Neural cell (in vitro differentiated cells): Measurements from ENCODE around the gene PTHLH. TPM values are rescaled to one million over a fixed set of nuclear protein-coding genes. Genes with fewer than 3 reads are reported as not detected.

Experiments
- H2AFZ ChIP-seq: fragments of 200-600, 300-800 bp; sonication (generic), shearing (Covaris generic); 2 replicates; pipeline ENCODE4 v1.6.0; 2014; ENCODE audit warnings: low read depth, mild to moderate bottlenecking, antibody characterized with exemption, low read length, moderate library complexity
- H3F3A ChIP-seq: fragments of 200-600 bp; shearing (Covaris generic); 2 replicates; pipeline ENCODE4 v1.6.1; 2016; ENCODE audit warnings: mild to moderate bottlenecking, moderate library complexity, mixed read lengths, antibody characterized with exemption, low read length; ENCODE audit not compliant: insufficient read depth, poor library complexity, severe bottlenecking
- H3K27ac ChIP-seq: fragments of 200-600, 300-800 bp; sonication (generic), shearing (Covaris generic); 2 replicates; pipeline ENCODE4 v1.5.1; 2014; ENCODE audit warnings: mild to moderate bottlenecking, low read length, moderate library complexity
- H3K27me3 ChIP-seq: fragments of 300-800, 200-600 bp; sonication (generic), shearing (Covaris generic); 2 replicates; pipeline ENCODE4 v1.6.0; 2014; ENCODE audit warnings: mild to moderate bottlenecking, low read depth, low read length, moderate library complexity; ENCODE audit not compliant: insufficient read depth
- H3K36me3 ChIP-seq: fragments of 300-800, 200-600 bp; sonication (generic), shearing (Covaris generic); 2 replicates; pipeline ENCODE4 v1.5.1; 2014; ENCODE audit warnings: mild to moderate bottlenecking, antibody characterized with exemption, low read length, moderate library complexity; ENCODE audit not compliant: insufficient read depth
- H3K4me2 ChIP-seq: fragments of 300-800, 200-600 bp; sonication (generic), shearing (Covaris generic); 2 replicates; pipeline ENCODE4 v1.6.0; 2014; ENCODE audit warnings: mild to moderate bottlenecking, low read length
- H3K4me3 ChIP-seq: fragments of 300-800, 200-600 bp; sonication (generic), shearing (Covaris generic); 2 replicates; pipeline ENCODE4 v1.5.1; 2014; ENCODE audit warnings: mild to moderate bottlenecking, low read length, moderate library complexity
- H3K79me2 ChIP-seq: fragments of 200-600 bp; shearing (Covaris generic); replicated peaks from 2 replicates; pipeline ENCODE4 v1.6.0; 2014; ENCODE audit warnings: mild to moderate bottlenecking, low read length, moderate library complexity; ENCODE audit not compliant: insufficient read depth
- H3K9ac ChIP-seq: fragments of 300-800, 200-600 bp; sonication (generic), shearing (Covaris generic); 2 replicates; pipeline ENCODE4 v1.6.1; 2016; ENCODE audit warnings: mild to moderate bottlenecking, low read length, mixed read lengths
- H3K9me2 ChIP-seq: fragments of 200-600 bp; shearing (Covaris generic); 2 replicates; pipeline ENCODE4 v1.6.1; 2016; ENCODE audit warnings: mild to moderate bottlenecking, low read length, mixed read lengths; ENCODE audit not compliant: insufficient read depth
- H3K9me3 ChIP-seq: fragments of 200-600, 300-800 bp; sonication (generic), shearing (Covaris generic); 2 replicates; pipeline ENCODE4 v1.6.1; 2016; ENCODE audit warnings: mild to moderate bottlenecking, mixed run types, low read length, moderate library complexity, mixed read lengths
- H4K20me1 ChIP-seq: fragments of 200-600 bp; shearing (Covaris generic); 2 replicates; pipeline ENCODE4 v1.6.1; 2016; ENCODE audit warnings: mild to moderate bottlenecking, mixed run types; ENCODE audit not compliant: insufficient read depth
- CTCF ChIP-seq: fragments of 450-650 bp; IDR thresholded peaks from 2 replicates; pipeline ENCODE4 v1.5.1; 2014; ENCODE audit warnings: antibody characterized with exemption, mild to moderate bottlenecking, moderate library complexity; ENCODE audit not compliant: poor library complexity, severe bottlenecking
- EP300 ChIP-seq: fragments of 450-650 bp; conservative IDR thresholded peaks from 2 replicates; pipeline ENCODE4 v1.6.1; 2014; ENCODE audit warnings: antibody characterized with exemption, mild to moderate bottlenecking, moderate library complexity; ENCODE audit not compliant: poor library complexity, severe bottlenecking
- EZH2 ChIP-seq: fragments of 200-600, 300-800 bp; shearing (Covaris generic), sonication (generic); IDR thresholded peaks from 2 replicates; pipeline ENCODE4 v1.6.1; 2014; ENCODE audit warnings: antibody characterized with exemption, low read length, borderline replicate concordance, mild to moderate bottlenecking; ENCODE audit not compliant: insufficient read depth, poor library complexity, severe bottlenecking
- MXI1 ChIP-seq: fragments of 450-650 bp; conservative IDR thresholded peaks from 2 replicates; pipeline ENCODE4 v1.6.1; 2014; ENCODE audit warnings: antibody characterized with exemption, mild to moderate bottlenecking; ENCODE audit not compliant: poor library complexity, severe bottlenecking
- POLR2AphosphoS5 ChIP-seq: IDR thresholded peaks from 2 replicates; pipeline ENCODE4 v1.6.1; 2012
- RAD21 ChIP-seq: fragments of 450-650 bp; conservative IDR thresholded peaks from 2 replicates; pipeline ENCODE4 v1.6.1; 2014; ENCODE audit warnings: antibody characterized with exemption, mild to moderate bottlenecking, moderate library complexity
- REST ChIP-seq: IDR thresholded peaks from 2 replicates; pipeline ENCODE4 v1.6.1; 2012; ENCODE audit warnings: borderline replicate concordance
- SMC3 ChIP-seq: fragments of 450-650 bp; conservative IDR thresholded peaks from 2 replicates; pipeline ENCODE4 v1.6.1; 2014; ENCODE audit warnings: antibody characterized with exemption, mild to moderate bottlenecking, moderate library complexity; ENCODE audit not compliant: poor library complexity
- TAF1 ChIP-seq: IDR thresholded peaks from 2 replicates; pipeline ENCODE4 v1.6.1; 2012; ENCODE audit warnings: low read depth
- polyA minus RNA-seq: library from RNA; depleted of rRNA, polyadenylated mRNA; stranded (reverse); fragments of >200 nt; gene quantifications from 2 replicates; pipeline ENCODE4 v1.2.3, GENCODE V29; 2014
- polyA plus RNA-seq: library from polyadenylated mRNA; depleted of rRNA; stranded (reverse); fragments of >200 nt; gene quantifications from 2 replicates; pipeline ENCODE4 v1.2.3, GENCODE V29; 2014

The PTHLH gene
- polyA plus RNA-seq (0.22 and 1.4 TPM in 2 replicates), polyA minus RNA-seq (0.73 and 1.2 TPM in 2 replicates)

- Histone ChIP-seq H3K36me3 (no peaks in the 10 kb centered on the region), H3K27ac (no peak within 1 kb of the TSS), H2AFZ (no peak within 1 kb of the TSS), H3K9ac (no peak within 1 kb of the TSS), H3K9me2 (no peaks in the 10 kb centered on the region), H3K79me2 (no peaks in the 10 kb centered on the region), H3K4me3 (no peak within 1 kb of the TSS), H3K4me2 (no peak within 1 kb of the TSS), H4K20me1 (no peaks in the 10 kb centered on the region), H3K27me3 (peaks cover 98% of the 10 kb centered on the region), H3K9me3 (no peaks in the 10 kb centered on the region), H3F3A (no peaks in the 10 kb centered on the region)
- no peak for TF ChIP-seq CTCF
- TF ChIP-seq MXI1, result no peak
- TF ChIP-seq EZH2, result no peak
- no peak for TF ChIP-seq TAF1
- TF ChIP-seq SMC3, result no peak
- TF ChIP-seq POLR2AphosphoS5, result no peak
- TF ChIP-seq REST, result no peak
- TF ChIP-seq RAD21, result no peak
Observed at GRCh38 chr12:27972721-27973120, at the start of gene PTHLH. PTHLH (minus strand) TSS chr12:27972733; CDS start chr12:27969494, 3,239 bp downstream.

GRCh38 chr12:28021704-28022103, 49.2 kb upstream of the PTHLH start:
- Histone ChIP-seq H3F3A (no peaks in the 10 kb centered on the region), H3K79me2 (no peaks in the 10 kb centered on the region), H2AFZ (no peak overlapping the region), H3K9me3 (no peaks in the 10 kb centered on the region), H3K27ac (no peak overlapping the region), H3K36me3 (no peaks in the 10 kb centered on the region), H3K9ac (no peak overlapping the region), H3K4me2 (no peak overlapping the region), H3K9me2 (no peaks in the 10 kb centered on the region), H3K4me3 (no peak overlapping the region), H3K27me3 (no peaks in the 10 kb centered on the region), H4K20me1 (no peaks in the 10 kb centered on the region)
- TF ChIP-seq RAD21 (no peak), EZH2 (no peak), EP300 (no peak), MXI1 (no peak), TAF1 (no peak), REST (no peak), SMC3 (no peak), CTCF (no peak), POLR2AphosphoS5 (no peak)
